ENCODE data around the gene ABCC5.
"Not testable (repeated sequence)": the region's sequence is repeated elsewhere in the genome, so short reads cannot be mapped to it uniquely, and the experiment has no call there.

ABCC5 gene

GRCh38 chr3:184015381-184016019 is 2.2 kb downstream of the ABCC5 start:
- DNase-seq (ENCODE audit: insufficient read length, low spot score) (no peak), FAIRE-seq (no peak)
- no peak for TF ChIP-seq CTCF (IDR thresholded peaks at IDR 0.05; ENCODE audit: insufficient read depth, missing control alignments)

GRCh38 chr3:184011937-184012889 is 5.5 kb downstream of the ABCC5 start:
- TF ChIP-seq CTCF (IDR thresholded peaks at IDR 0.05; ENCODE audit: insufficient read depth, missing control alignments): no peak
- FAIRE-seq: no peak
- no peak for DNase-seq (ENCODE audit: insufficient read length, low spot score)

- no peak for FAIRE-seq
These were observed 6.3 kb downstream of the ABCC5 start for GRCh38 chr3:184011230-184011876.

GRCh38 chr3:184008161-184008560 is 9.5 kb downstream of the ABCC5 start:
- TF ChIP-seq CTCF (IDR thresholded peaks at IDR 0.05; ENCODE audit: insufficient read depth, missing control alignments): no peak
- FAIRE-seq (no peak), DNase-seq (ENCODE audit: insufficient read length, low spot score) (no peak)

More at GRCh38 chr3:184011230-184011876, 6.3 kb downstream of the ABCC5 start:
- no peak for DNase-seq (ENCODE audit: insufficient read length, low spot score)
- TF ChIP-seq CTCF (IDR thresholded peaks at IDR 0.05; ENCODE audit: insufficient read depth, missing control alignments): no peak

GRCh38 chr3:184007143-184007813 is 10.4 kb downstream of the ABCC5 start:
- not testable (repeated sequence) for FAIRE-seq; DNase-seq (ENCODE audit: insufficient read length, low spot score)

- FAIRE-seq: no peak
- DNase-seq (ENCODE audit: insufficient read length, low spot score): no peak
- TF ChIP-seq CTCF (IDR thresholded peaks at IDR 0.05; ENCODE audit: insufficient read depth, missing control alignments): no peak
These were observed 11.7 kb downstream of the ABCC5 start for GRCh38 chr3:184005941-184006507.

- DNase-seq (ENCODE audit: insufficient read length, low spot score) (no peak), FAIRE-seq (no peak)
- no peak for TF ChIP-seq CTCF (IDR thresholded peaks at IDR 0.05; ENCODE audit: insufficient read depth, missing control alignments)
These were observed 13.2 kb downstream of the ABCC5 start for GRCh38 chr3:184004476-184004875.
